Measurements from ENCODE around the gene UBQLN4. TPM values are rescaled to one million over a fixed set of nuclear protein-coding genes. Genes with fewer than 3 reads are reported as not detected.

Gene UBQLN4
- total RNA-seq, 3 donors from 2014 or later, result 22.1 to 27.1 (median 23.3) TPM

DNA sequence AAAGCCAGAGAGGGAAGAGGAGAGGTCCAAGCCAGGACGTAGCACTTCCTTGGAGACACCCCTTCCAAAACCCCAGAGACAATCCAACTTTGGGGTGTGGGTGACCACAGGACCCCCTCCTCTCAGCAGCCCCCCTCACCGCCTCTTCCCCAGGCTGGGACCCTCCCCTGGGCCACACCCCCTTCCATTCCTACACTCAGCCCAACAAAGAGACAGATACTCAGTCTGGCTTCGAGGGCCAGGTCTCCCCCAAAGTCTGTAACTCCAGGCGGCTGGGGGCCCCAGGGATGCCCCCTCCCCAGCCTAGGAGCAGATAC lies 27.2 kb upstream of the UBQLN4 start:
- TF ChIP-seq, protein P1, sequence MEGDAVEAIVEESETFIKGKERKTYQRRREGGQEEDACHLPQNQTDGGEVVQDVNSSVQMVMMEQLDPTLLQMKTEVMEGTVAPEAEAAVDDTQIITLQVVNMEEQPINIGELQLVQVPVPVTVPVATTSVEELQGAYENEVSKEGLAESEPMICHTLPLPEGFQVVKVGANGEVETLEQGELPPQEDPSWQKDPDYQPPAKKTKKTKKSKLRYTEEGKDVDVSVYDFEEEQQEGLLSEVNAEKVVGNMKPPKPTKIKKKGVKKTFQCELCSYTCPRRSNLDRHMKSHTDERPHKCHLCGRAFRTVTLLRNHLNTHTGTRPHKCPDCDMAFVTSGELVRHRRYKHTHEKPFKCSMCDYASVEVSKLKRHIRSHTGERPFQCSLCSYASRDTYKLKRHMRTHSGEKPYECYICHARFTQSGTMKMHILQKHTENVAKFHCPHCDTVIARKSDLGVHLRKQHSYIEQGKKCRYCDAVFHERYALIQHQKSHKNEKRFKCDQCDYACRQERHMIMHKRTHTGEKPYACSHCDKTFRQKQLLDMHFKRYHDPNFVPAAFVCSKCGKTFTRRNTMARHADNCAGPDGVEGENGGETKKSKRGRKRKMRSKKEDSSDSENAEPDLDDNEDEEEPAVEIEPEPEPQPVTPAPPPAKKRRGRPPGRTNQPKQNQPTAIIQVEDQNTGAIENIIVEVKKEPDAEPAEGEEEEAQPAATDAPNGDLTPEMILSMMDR (IDR thresholded peaks at IDR 0.05), result no peak
- TF ChIP-seq POLR2AphosphoS5 (IDR thresholded peaks at IDR 0.05) (no peak), POLR2A (IDR thresholded peaks at IDR 0.05) (no peak)
- Histone ChIP-seq H3K27ac (peak overlapping the region; percentile 48 to 52), H3K4me3 (peak overlapping the region in 2 of 3 donors; percentile 89 to 95), H3K36me3 (no peaks in the 10 kb centered on the region), H3K27me3 (no peaks in the 10 kb centered on the region), H3K9me3 (no peaks in the 10 kb centered on the region), H3K4me1 (no peaks in the 10 kb centered on the region)
- no peak for DNase-seq (ENCODE audit: low spot score in 2 of 2)
- intact Hi-C loops (cut with DNase I; ENCODE audit: low total_unique reads), result loop anchor here (10.0 kb wide), 1 partner anchor 144 kb away; no protein-coding TSS in a partner anchor

DNA sequence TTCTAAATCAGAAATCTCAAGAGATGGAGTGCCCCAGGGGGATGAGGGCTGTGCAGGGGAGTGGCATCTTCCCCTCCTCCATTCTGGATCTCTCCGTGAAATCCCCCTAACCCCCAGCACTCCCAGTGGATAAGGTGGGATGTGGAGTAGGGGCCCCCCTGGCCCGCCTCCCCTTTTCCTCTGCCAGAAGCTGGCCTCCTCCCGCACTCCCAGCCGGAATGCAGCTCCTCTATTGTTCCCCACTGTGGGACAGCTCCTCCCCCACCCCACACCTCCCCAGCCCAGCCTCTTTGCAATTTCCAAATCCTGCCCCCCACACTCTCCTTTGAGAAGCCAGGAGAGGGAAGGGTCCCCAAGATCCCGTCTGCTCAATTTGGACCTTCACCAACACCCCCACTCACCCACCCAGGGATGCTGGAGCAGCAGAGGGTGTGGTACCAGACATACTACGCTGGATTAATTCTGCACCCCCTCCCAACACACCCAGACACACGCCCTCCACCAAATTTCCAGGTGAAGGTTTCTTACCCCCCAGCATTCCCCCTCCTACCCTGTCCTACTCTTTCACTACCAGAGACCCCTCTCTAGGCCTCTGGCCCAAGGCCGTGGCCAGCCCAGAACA lies 26.8 kb upstream of the UBQLN4 start:
- Histone ChIP-seq H3K36me3 (no peaks in the 10 kb centered on the region), H3K27ac (peak overlapping the region; percentile 48 to 52), H3K9me3 (no peaks in the 10 kb centered on the region), H3K4me1 (no peaks in the 10 kb centered on the region), H3K4me3 (peak overlapping the region in 2 of 3 donors; percentile 89 to 95), H3K27me3 (no peaks in the 10 kb centered on the region)
- TF ChIP-seq, protein P1 (IDR thresholded peaks at IDR 0.05), result no peak
- TF ChIP-seq POLR2AphosphoS5 (IDR thresholded peaks at IDR 0.05) (no peak), POLR2A (IDR thresholded peaks at IDR 0.05) (no peak)
- intact Hi-C loops (cut with DNase I; ENCODE audit: low total_unique reads), result loop anchor here (10.0 kb wide), 1 partner anchor 144 kb away; no protein-coding TSS in a partner anchor
- no peak for DNase-seq (ENCODE audit: low spot score in 2 of 2)

DNA sequence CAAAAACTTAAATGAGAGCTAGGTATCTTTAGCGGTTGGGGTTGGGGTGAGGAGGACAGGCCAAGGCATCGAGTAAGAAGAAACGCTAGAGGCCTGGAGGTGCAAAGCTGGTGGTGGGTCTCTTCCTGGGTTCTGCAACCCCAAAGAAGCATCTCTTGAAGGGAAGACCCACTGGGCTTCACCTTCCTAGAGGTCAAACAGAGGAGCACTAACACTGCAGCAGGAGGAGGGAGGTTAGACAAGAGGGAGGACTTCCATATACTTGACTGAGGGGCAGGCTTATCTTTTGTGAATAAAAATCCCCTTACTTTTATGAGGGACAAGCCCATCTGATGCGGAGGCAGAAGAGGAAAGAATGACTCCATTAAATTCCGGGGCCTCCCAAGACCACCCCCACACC lies 26.2 kb upstream of the UBQLN4 start:
- H3K27me3 ChIP-seq, result no peaks in the 10 kb centered on the region
- TF ChIP-seq, protein P1 (IDR thresholded peaks at IDR 0.05), result no peak
- TF ChIP-seq POLR2AphosphoS5 (IDR thresholded peaks at IDR 0.05) (no peak), POLR2A (IDR thresholded peaks at IDR 0.05) (no peak)
- no peaks in the 10 kb centered on the region for H3K36me3 ChIP-seq
- H3K4me1 ChIP-seq, result no peaks in the 10 kb centered on the region
- no peak overlapping the region for H3K27ac ChIP-seq
- intact Hi-C loops (cut with DNase I; ENCODE audit: low total_unique reads), result loop anchor here (10.0 kb wide), 1 partner anchor 145 kb away; no protein-coding TSS in a partner anchor
- DNase-seq (ENCODE audit: low spot score in 2 of 2), result no peak
- H3K4me3 ChIP-seq, result no peak overlapping the region
- no peaks in the 10 kb centered on the region for H3K9me3 ChIP-seq

DNA sequence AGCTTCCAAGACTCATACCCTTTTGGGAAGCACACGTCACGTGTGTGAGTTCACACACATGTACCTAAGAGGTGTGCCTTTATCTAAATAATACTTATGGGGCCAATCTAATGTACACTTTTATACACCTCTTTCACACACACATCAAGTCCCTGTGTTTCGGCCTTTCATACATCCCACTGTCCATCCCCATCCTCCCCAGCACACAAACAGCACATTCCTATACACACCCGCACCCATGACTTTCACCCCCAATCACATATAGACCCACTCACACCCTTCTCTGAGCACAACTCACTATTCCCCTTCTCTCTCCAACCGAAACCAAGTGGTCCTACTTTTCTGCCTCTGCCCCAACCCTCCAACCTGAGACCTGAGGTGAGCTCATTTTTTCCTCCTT lies 25.1 kb upstream of the UBQLN4 start:
- H3K4me1 ChIP-seq, result no peaks in the 10 kb centered on the region
- TF ChIP-seq POLR2A (IDR thresholded peaks at IDR 0.05), result no peak
- TF ChIP-seq, protein P1 (IDR thresholded peaks at IDR 0.05), result no peak
- no peak for TF ChIP-seq POLR2AphosphoS5 (IDR thresholded peaks at IDR 0.05)
- no peaks in the 10 kb centered on the region for H3K27me3 ChIP-seq
- no peak for DNase-seq (ENCODE audit: low spot score in 2 of 2)
- H3K9me3 ChIP-seq, result no peaks in the 10 kb centered on the region
- intact Hi-C loops (cut with DNase I; ENCODE audit: low total_unique reads), result no loop called here
- peak overlapping the region; percentile 8 to 38 for H3K27ac ChIP-seq
- no peaks in the 10 kb centered on the region for H3K36me3 ChIP-seq
- H3K4me3 ChIP-seq, result no peak overlapping the region

DNA sequence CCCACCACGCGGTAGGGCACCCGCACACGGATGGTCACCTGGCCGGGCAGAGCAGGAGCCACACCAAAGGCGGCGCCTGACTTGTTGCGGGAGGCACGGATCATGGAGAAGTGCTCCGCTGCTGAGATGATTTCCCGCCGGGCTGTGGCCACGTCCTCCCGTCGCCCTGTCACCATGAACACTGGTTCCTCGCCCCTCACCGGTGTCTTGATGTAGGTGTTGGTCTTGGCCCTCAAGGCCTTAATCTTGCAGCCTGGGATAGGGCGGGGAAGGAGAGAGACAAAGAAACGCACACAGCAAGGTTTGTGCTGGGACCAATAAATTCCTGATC lies 23.8 kb upstream of the UBQLN4 start:
- H3K9me3 ChIP-seq, result no peaks in the 10 kb centered on the region
- intact Hi-C loops (cut with DNase I; ENCODE audit: low total_unique reads), result no loop called here
- H3K4me1 ChIP-seq, result no peaks in the 10 kb centered on the region
- H3K27me3 ChIP-seq, result no peaks in the 10 kb centered on the region
- H3K27ac ChIP-seq, result peak overlapping the region; percentile 50 to 76
- TF ChIP-seq POLR2AphosphoS5 (IDR thresholded peaks at IDR 0.05) (no peak), POLR2A (IDR thresholded peaks at IDR 0.05) (no peak)
- TF ChIP-seq, protein P1 (IDR thresholded peaks at IDR 0.05), result no peak
- H3K36me3 ChIP-seq, result no peaks in the 10 kb centered on the region
- no peak for DNase-seq (ENCODE audit: low spot score in 2 of 2)
- peak overlapping the region in 2 of 3 donors; percentile 56 to 68 for H3K4me3 ChIP-seq

All from breast epithelium (tissue), 4 donors.